IMR-90 (cell line): ENCODE results near the gene PRSS56. TPM values are rescaled to one million over a fixed set of nuclear protein-coding genes. Genes with fewer than 3 reads are reported as not detected.

Source experiments
- ATAC-seq: fragments of 200-7000 bp; cut with Tn5 transposase; 2 replicates; pipeline ENCODE4 v1.9.1; 2020; ENCODE audit warnings: low read depth, mild to moderate bottlenecking, moderate library complexity
- BruUV-seq: library from RNA; stranded (reverse); fragments of 400-500 nt; replicated peaks from 2 replicates; lab custom pipeline; 2021; lab: Mats Ljungman, UMichigan
- CTCF ChIA-PET: fragments of 300-600 bp; formaldehyde crosslinking; extraction: SDS; loops from one replicate; lab custom pipeline; 2021; ENCODE audit warnings: antibody characterized with exemption; lab: Yijun Ruan, JAX
- POLR2A ChIA-PET: fragments of 300-600 bp; sonication (Branson Sonifier 250); formaldehyde crosslinking; loops from one replicate; lab custom pipeline; 2022; ENCODE audit warnings: antibody characterized with exemption; ENCODE audit not compliant: unreplicated experiment; lab: Charles Lee
- DNase-seq: peaks from one replicate; pipeline ENCODE4 v3.0.0; 2013
- H2AFZ ChIP-seq: replicated peaks from 2 replicates; pipeline ENCODE3; 2013; ENCODE audit warnings: low read length, mild to moderate bottlenecking; ENCODE audit not compliant: poor library complexity
- H2AK5ac ChIP-seq: 2 replicates; pipeline ENCODE4 v1.6.1; 2013; ENCODE audit warnings: low read depth, low read length, inconsistent platforms
- H2AK9ac ChIP-seq: replicated peaks from 2 replicates; pipeline ENCODE3; 2013; ENCODE audit warnings: mild to moderate bottlenecking, low read depth, low read length, moderate library complexity; ENCODE audit not compliant: poor library complexity
- H2BK120ac ChIP-seq: 2 replicates; pipeline ENCODE4 v1.6.1; 2013; ENCODE audit warnings: low read depth, low read length, inconsistent platforms
- H2BK15ac ChIP-seq: 3 replicates; pipeline ENCODE4 v1.6.1; 2013; ENCODE audit warnings: low read depth, low read length, inconsistent platforms
- H2BK20ac ChIP-seq: 2 replicates; pipeline ENCODE4 v1.6.1; 2013; ENCODE audit warnings: low read depth, mild to moderate bottlenecking, inconsistent platforms, low read length, moderate library complexity
- H2BK5ac ChIP-seq: 2 replicates; pipeline ENCODE4 v1.6.1; 2013; ENCODE audit warnings: mild to moderate bottlenecking, low read depth, low read length, inconsistent platforms; ENCODE audit not compliant: poor library complexity, severe bottlenecking
- H3K14ac ChIP-seq: replicated peaks from 2 replicates; pipeline ENCODE4 v1.6.1; 2013; ENCODE audit warnings: low read depth, low read length, inconsistent platforms
- H3K18ac ChIP-seq: 2 replicates; pipeline ENCODE4 v1.6.1; 2013; ENCODE audit warnings: low read depth, low read length, control low read depth
- H3K23ac ChIP-seq: 2 replicates; pipeline ENCODE4 v1.6.1; 2013; ENCODE audit warnings: low read depth, low read length, inconsistent platforms
- H3K27ac ChIP-seq: 2 replicates; pipeline ENCODE4 v1.5.1; 2013; ENCODE audit warnings: mild to moderate bottlenecking, control low read depth, low read length; ENCODE audit not compliant: insufficient read depth
- H3K27me3 ChIP-seq: 2 replicates; pipeline ENCODE4 v1.6.1; 2013; ENCODE audit warnings: low read length; ENCODE audit not compliant: control insufficient read depth, insufficient read depth
- H3K36me3 ChIP-seq: 2 replicates; pipeline ENCODE4 v1.6.1; 2013; ENCODE audit warnings: low read length, mixed read lengths; ENCODE audit not compliant: control insufficient read depth, insufficient read depth
- H3K4ac ChIP-seq: 2 replicates; pipeline ENCODE4 v1.6.1; 2013; ENCODE audit warnings: low read depth, low read length, inconsistent platforms
- H3K4me1 ChIP-seq: 2 replicates; pipeline ENCODE4 v1.6.1; 2013; ENCODE audit warnings: low read length, mixed read lengths; ENCODE audit not compliant: control insufficient read depth, insufficient read depth
- H3K4me2 ChIP-seq: 2 replicates; pipeline ENCODE4 v1.6.1; 2013; ENCODE audit warnings: low read depth, mild to moderate bottlenecking, control low read depth, low read length, moderate library complexity
- H3K4me3 ChIP-seq: 2 replicates; pipeline ENCODE4 v1.5.1; 2013; ENCODE audit warnings: low read depth, mild to moderate bottlenecking, control low read depth, low read length, moderate library complexity; ENCODE audit not compliant: insufficient read depth
- H3K56ac ChIP-seq: 2 replicates; pipeline ENCODE4 v1.6.1; 2013; ENCODE audit warnings: low read length, inconsistent platforms; ENCODE audit not compliant: insufficient read depth; ENCODE audit errors: extremely low read depth
- H3K79me1 ChIP-seq, 2 experiments: 2 replicates each; pipeline ENCODE4 v1.6.1; 2013; ENCODE audit warnings: low read length in 2 of 2, inconsistent platforms in 1 of 2, low read depth in 1 of 2
- H3K9ac ChIP-seq: 2 replicates; pipeline ENCODE4 v1.6.1; 2013; ENCODE audit warnings: low read depth, low read length, control low read depth
- H3K9me1 ChIP-seq: 2 replicates; pipeline ENCODE4 v1.6.1; 2013; ENCODE audit warnings: low read length, inconsistent platforms; ENCODE audit not compliant: insufficient read depth
- H3K9me3 ChIP-seq: 2 replicates; pipeline ENCODE4 v1.6.1; 2013; ENCODE audit warnings: low read length; ENCODE audit not compliant: control insufficient read depth, insufficient read depth
- H4K20me1 ChIP-seq: 2 replicates; pipeline ENCODE4 v1.6.1; 2013; ENCODE audit warnings: low read length, inconsistent platforms; ENCODE audit not compliant: insufficient read depth
- H4K5ac ChIP-seq: 2 replicates; pipeline ENCODE4 v1.6.1; 2013; ENCODE audit warnings: mild to moderate bottlenecking, low read depth, low read length, control low read depth
- H4K8ac ChIP-seq, 2 experiments: 2 replicates each; pipeline ENCODE4 v1.6.1; 2013; ENCODE audit warnings: low read depth in 2 of 2, low read length in 2 of 2, control low read depth in 1 of 2, inconsistent platforms in 1 of 2
- H4K91ac ChIP-seq: 2 replicates; pipeline ENCODE4 v1.6.1; 2013; ENCODE audit warnings: low read depth, low read length, inconsistent platforms; ENCODE audit not compliant: insufficient read depth
- CEBPB ChIP-seq: IDR thresholded peaks from 2 replicates; pipeline ENCODE4 v1.6.1; 2012; ENCODE audit warnings: low read depth, low read length, improper control_type of control experiment
- MAFK ChIP-seq: IDR thresholded peaks from 2 replicates; pipeline ENCODE4 v1.6.1; 2012; ENCODE audit warnings: low read depth, low read length, improper control_type of control experiment
- MAZ ChIP-seq: IDR thresholded peaks from 2 replicates; pipeline ENCODE4 v1.6.1; 2012; ENCODE audit warnings: low read depth, mild to moderate bottlenecking, low read length, improper control_type of control experiment, moderate library complexity, borderline replicate concordance
- MXI1 ChIP-seq: IDR thresholded peaks from 2 replicates; pipeline ENCODE4 v1.6.1; 2012; ENCODE audit warnings: low read depth, mild to moderate bottlenecking, low read length, moderate library complexity, borderline replicate concordance
- RAD21 ChIP-seq: IDR thresholded peaks from 2 replicates; pipeline ENCODE4 v1.6.1; 2012; ENCODE audit warnings: low read length, improper control_type of control experiment
- RCOR1 ChIP-seq: IDR thresholded peaks from 2 replicates; pipeline ENCODE4 v1.6.1; 2012; ENCODE audit warnings: mild to moderate bottlenecking, low read length, improper control_type of control experiment; ENCODE audit not compliant: insufficient replicate concordance
- RFX5 ChIP-seq: IDR thresholded peaks from 2 replicates; pipeline ENCODE4 v1.8.0; 2012; ENCODE audit warnings: low read depth, mild to moderate bottlenecking, low read length, moderate library complexity
- WGBS, 2 experiments: methylation state at CpG; one replicate each; pipeline versions ENCODE4 v1.1.5 to v1.1.7; 2013; ENCODE audit warnings: missing lambda C conversion rate in 2 of 2; ENCODE audit not compliant: insufficient read length in 1 of 2; ENCODE audit errors: extremely low coverage in 2 of 2; 5-methylcytosine and 5-hydroxymethylcytosine counted together
- dilution Hi-C: fragments of 300-500 bp; cut with HindIII; formaldehyde crosslinking; loops from one replicate; pipeline ENCODE4 v1.14.3; 2018; ENCODE audit warnings: low sequenced_read_pairs; ENCODE audit not compliant: unreplicated experiment
- in situ Hi-C: fragments of 300-500 bp; cut with MboI; formaldehyde crosslinking; loops from 3 replicates; pipeline ENCODE4 v1.14.3; 2019; ENCODE audit warnings: low sequenced_read_pairs, inconsistent platforms, mixed read lengths
- intact Hi-C: fragments of 100-400 bp; cut with micrococcal nuclease; formaldehyde crosslinking; loops from 2 replicates; pipeline ENCODE4 v1.10.0; 2022
- polyA plus RNA-seq, 3 experiments: library from polyadenylated mRNA; depleted of rRNA; stranded (reverse); fragments of >200 nt; gene quantifications; 2 replicates each; pipeline ENCODE4 v1.2.3, GENCODE V29; 2012; ENCODE audit warnings: low replicate concordance in 1 of 3
- total RNA-seq: library from RNA; depleted of rRNA; stranded (reverse); fragments of >200 nt; gene quantifications from 2 replicates; pipeline ENCODE4 v1.2.3, GENCODE V29; 2012

Gene PRSS56
- total and polyA plus RNA-seq, 2 of the 4 experiments (the other 2 are of a cell fraction), result not detected

DNA sequence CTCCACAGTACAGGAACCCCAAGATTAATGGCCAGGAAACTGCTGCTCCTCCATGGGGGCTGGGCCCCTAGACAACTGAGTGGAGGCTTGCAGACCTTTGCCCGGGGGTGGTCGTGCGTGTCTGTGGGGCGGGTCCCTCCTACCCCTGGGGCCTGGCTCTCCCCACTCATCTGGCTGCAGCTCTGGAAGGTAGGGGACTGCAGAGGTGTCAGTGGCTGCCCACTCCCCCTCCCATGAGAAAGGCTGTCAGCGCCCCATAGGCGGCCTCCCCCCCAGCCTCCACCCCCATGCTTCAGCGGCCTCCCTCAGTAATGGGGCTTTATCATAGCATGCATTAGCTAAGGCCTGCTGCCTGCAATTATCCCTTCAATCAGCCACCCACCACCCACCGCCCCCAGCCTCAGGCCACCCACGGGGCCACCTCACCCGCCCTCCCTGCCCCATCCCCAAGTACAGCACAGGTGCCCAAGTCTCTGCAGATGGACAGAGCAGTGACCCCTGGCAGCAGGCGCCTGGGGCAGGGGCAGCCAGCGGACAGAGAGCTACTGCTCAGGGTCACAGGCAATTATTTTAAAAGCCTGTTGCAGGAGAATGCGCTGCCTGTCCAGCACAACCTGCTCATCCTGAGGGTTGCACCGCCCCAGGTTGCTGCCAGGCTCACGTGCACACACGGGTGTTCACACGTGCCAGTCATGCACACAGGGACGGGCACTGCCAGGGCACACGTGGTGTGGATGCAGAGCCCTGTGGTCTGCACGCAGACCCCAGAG is 23.5 kb upstream of the PRSS56 start:
- no peaks in the 10 kb centered on the region for H3K9me1 ChIP-seq
- H3K56ac ChIP-seq, result no peak overlapping the region
- 66% methylated on average over 8 of the region's 20 CpGs; no CpG with 5 or more reads in 1 of the 2 experiments for WGBS, 2 experiments
- H2AK9ac ChIP-seq, result no peak overlapping the region
- no peak overlapping the region for H3K4ac ChIP-seq
- H4K8ac ChIP-seq, result no peak overlapping the region
- TF ChIP-seq MAZ (no peak), RCOR1 (no peak), RAD21 (no peak), MAFK (no peak), CEBPB (no peak), RFX5 (no peak), MXI1 (no peak)
- no peak overlapping the region for H2AFZ ChIP-seq
- intact Hi-C loops, result no loop called here
- ChIA-PET POLR2A (no interaction called here), CTCF (no interaction called here)
- H4K91ac ChIP-seq, result no peak overlapping the region
- H3K14ac ChIP-seq, result no peak overlapping the region
- H3K4me3 ChIP-seq, result no peak overlapping the region
- H3K23ac ChIP-seq, result no peak overlapping the region
- no peak overlapping the region for H2BK20ac ChIP-seq
- H3K9me3 ChIP-seq, result no peaks in the 10 kb centered on the region
- no peak overlapping the region for H2BK15ac ChIP-seq
- no peak overlapping the region for H2BK120ac ChIP-seq
- no peaks in the 10 kb centered on the region; the same call in 1 of the 2 replicates for H4K20me1 ChIP-seq
- H3K18ac ChIP-seq, result no peak overlapping the region
- H2BK5ac ChIP-seq, result no peak overlapping the region
- no peak overlapping the region for H4K5ac ChIP-seq
- H3K27me3 ChIP-seq, result peaks cover 57% of the 10 kb centered on the region
- in situ Hi-C loops, result no loop called here
- H3K36me3 ChIP-seq, result no peaks in the 10 kb centered on the region
- no peak overlapping the region for H3K27ac ChIP-seq
- no peak overlapping the region for H3K9ac ChIP-seq
- no TSS peak for BruUV-seq
- H3K4me2 ChIP-seq, result no peak overlapping the region
- dilution Hi-C loops, result no loop called here
- no peak for ATAC-seq
- H3K79me1 ChIP-seq, result no peaks in the 10 kb centered on the region
- DNase-seq, result no peak
- no peaks in the 10 kb centered on the region for H3K4me1 ChIP-seq
- H2AK5ac ChIP-seq, result no peak overlapping the region
